D721Med (cell line): ENCODE data around the gene PEX3.

Experiments used
- DNase-seq: peaks from one replicate; pipeline ENCODE4 v3.0.0; 2011; ENCODE audit warnings: low spot score; ENCODE audit not compliant: insufficient read length
- FAIRE-seq: peaks from 2 replicates; lab custom pipeline; 2011; peaks lifted over from hg19 to GRCh38; lab: Jason Lieb, UNC
- CTCF ChIP-seq: IDR thresholded peaks from 2 replicates; pipeline ENCODE4 v1.5.1; 2012; ENCODE audit warnings: mild to moderate bottlenecking, control low read depth; ENCODE audit not compliant: insufficient read depth; ENCODE audit errors: missing control alignments

The PEX3 gene

GRCh38 chr6:143528164-143528811 lies 77.7 kb downstream of the PEX3 start:
- no peak for TF ChIP-seq CTCF
- DNase-seq (no peak), FAIRE-seq (no peak)

GRCh38 chr6:143529095-143529494 lies 78.5 kb downstream of the PEX3 start:
- DNase-seq (no peak), FAIRE-seq (no peak)
- TF ChIP-seq CTCF = peak; percentile 5

- no peak for TF ChIP-seq CTCF
- DNase-seq = no peak
- FAIRE-seq = no peak
Measured at GRCh38 chr6:143531720-143532499, 81.3 kb downstream of the PEX3 start.

- TF ChIP-seq CTCF = no peak
- FAIRE-seq = no peak
- DNase-seq = no peak
Measured at GRCh38 chr6:143535189-143535614, 84.6 kb downstream of the PEX3 start.

- DNase-seq = no peak
- no peak for FAIRE-seq
- no peak for TF ChIP-seq CTCF
Measured at GRCh38 chr6:143536461-143536865, 85.9 kb downstream of the PEX3 start.

- DNase-seq (no peak), FAIRE-seq (no peak)
Measured at GRCh38 chr6:143536866-143537691, 86.5 kb downstream of the PEX3 start.

More at GRCh38 chr6:143536866-143537691, 86.5 kb downstream of the PEX3 start:
- no peak for TF ChIP-seq CTCF
